ENCODE results near the gene LIME1.
A peak's percentile ranks its signal among the peaks of the same experiment; 100 is the strongest.

Gene LIME1

DNA sequence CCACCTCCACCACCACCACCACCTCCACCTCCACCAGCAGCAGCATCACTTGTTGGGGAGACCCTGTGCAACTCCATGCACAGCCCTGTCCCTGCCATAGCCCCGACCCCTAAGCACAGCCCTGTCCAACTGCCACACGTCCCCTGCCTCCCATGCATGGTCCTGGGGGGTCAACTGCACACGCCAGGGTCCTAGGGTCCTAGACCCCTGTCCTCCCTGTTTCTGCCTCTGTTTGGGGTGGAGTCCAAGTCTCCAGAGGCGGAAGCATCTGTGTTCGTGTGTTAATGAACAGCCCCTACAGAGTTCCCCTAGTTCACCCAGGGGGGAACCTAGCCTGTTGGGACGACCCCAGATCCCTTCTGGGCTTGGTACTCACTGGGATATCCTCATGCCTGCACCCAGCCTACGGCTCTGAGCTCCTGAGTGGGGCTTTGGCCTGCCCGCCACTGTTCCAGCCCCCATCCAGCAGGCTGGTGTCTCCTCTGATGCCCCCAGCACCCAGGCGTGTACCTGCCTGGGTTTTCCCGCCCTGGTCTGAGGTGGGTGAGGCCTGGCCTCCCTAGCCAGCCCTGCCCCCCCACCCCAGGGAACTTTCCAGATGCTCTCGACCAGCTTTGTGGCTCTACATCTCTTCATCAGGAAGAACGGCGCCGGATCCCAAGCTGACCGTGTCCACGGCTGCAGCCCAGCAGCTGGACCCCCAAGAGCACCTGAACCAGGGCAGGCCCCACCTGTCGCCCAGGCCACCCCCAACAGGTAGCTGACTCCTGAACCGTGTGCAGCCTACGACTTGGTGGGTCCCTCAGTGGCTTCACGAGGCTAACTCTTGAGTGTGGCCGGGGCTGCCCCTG, 42.5 kb upstream of the LIME1 start:
- Mint-ChIP-seq H3K27ac (peak overlapping the region; percentile 82 to 97), H3K4me1 (ENCODE audit: low read depth in 2 of 2) (peaks cover 3 to 14% of the 10 kb centered on the region in 2 donors), H3K27me3 (no peaks in the 10 kb centered on the region), H3K4me3 (peak overlapping the region; percentile 64 to 73), H3K36me3 (ENCODE audit: insufficient read depth) (peaks cover 34% of the 10 kb centered on the region), H3K9me3 (no peaks in the 10 kb centered on the region)
- DNase-seq (no peak), ATAC-seq (replicated peaks) (no peak)

- H3K9me3 Mint-ChIP-seq: no peaks in the 10 kb centered on the region
- peak overlapping the region; percentile 82 to 97 for H3K27ac Mint-ChIP-seq
These were observed 41.7 kb upstream of the LIME1 start for GRCh38 chr20:63694584-63695423.

DNA sequence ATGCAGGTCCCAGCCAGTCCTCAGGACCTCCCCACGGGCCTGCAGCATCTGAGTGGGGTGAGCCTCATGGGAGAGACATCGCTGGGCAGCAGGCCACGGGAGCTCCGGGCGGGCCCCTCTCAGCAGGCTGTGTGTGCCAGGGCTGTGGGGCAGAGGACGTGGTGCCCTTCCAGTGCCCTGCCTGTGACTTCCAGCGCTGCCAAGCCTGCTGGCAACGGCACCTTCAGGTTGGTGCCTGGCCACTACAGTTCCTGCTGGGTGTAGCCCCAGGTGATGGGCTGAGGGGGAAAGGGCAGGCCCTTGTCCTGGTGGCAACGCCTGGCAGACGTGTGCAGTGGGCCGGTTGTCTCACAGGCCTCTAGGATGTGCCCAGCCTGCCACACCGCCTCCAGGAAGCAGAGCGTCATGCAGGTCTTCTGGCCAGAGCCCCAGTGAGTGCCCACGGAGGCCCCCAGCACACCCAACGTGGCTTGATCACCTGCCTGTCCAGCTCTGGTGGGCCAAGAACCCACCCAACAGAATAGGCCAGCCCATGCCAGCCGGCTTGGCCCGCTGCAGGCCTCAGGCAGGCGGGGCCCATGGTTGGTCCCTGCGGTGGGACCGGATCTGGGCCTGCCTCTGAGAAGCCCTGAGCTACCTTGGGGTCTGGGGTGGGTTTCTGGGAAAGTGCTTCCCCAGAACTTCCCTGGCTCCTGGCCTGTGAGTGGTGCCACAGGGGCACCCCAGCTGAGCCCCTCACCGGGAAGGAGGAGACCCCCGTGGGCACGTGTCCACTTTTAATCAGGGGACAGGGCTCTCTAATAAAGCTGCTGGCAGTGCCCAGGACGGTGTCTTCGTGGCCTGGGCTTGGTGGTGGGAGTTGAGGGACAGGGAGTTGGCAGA, 40.8 kb upstream of the LIME1 start:
- Mint-ChIP-seq H3K36me3 (ENCODE audit: insufficient read depth) (peaks cover 40% of the 10 kb centered on the region), H3K9me3 (no peaks in the 10 kb centered on the region), H3K27me3 (no peaks in the 10 kb centered on the region), H3K27ac (peak overlapping the region in 1 of 2 donors; percentile 97), H3K4me1 (ENCODE audit: low read depth in 2 of 2) (peaks cover 8 to 18% of the 10 kb centered on the region in 2 donors), H3K4me3 (peak overlapping the region; percentile 43 to 47)
- ATAC-seq (replicated peaks) (no peak), DNase-seq (no peak)

More at GRCh38 chr20:63694584-63695423, 41.7 kb upstream of the LIME1 start:
- ATAC-seq (replicated peaks): no peak
- H3K36me3 Mint-ChIP-seq (ENCODE audit: insufficient read depth): peaks cover 34% of the 10 kb centered on the region
- no peak overlapping the region for H3K4me3 Mint-ChIP-seq
- DNase-seq: no peak
- no peaks in the 10 kb centered on the region for H3K27me3 Mint-ChIP-seq
- peaks cover 8 to 16% of the 10 kb centered on the region in 2 donors for H3K4me1 Mint-ChIP-seq (ENCODE audit: low read depth in 2 of 2)

- peaks cover 42% of the 10 kb centered on the region for H3K36me3 Mint-ChIP-seq (ENCODE audit: insufficient read depth)
- DNase-seq: no peak
- H3K4me1 Mint-ChIP-seq (ENCODE audit: low read depth in 2 of 2): peaks cover 8 to 17% of the 10 kb centered on the region in 2 donors
- peak overlapping the region; percentile 43 to 47 for H3K4me3 Mint-ChIP-seq
- H3K27ac Mint-ChIP-seq: no peak overlapping the region
- H3K9me3 Mint-ChIP-seq: no peaks in the 10 kb centered on the region
- no peaks in the 10 kb centered on the region for H3K27me3 Mint-ChIP-seq
- peak; percentile 73 for ATAC-seq (replicated peaks)
These were observed 40.2 kb upstream of the LIME1 start for GRCh38 chr20:63696306-63696627.

DNA sequence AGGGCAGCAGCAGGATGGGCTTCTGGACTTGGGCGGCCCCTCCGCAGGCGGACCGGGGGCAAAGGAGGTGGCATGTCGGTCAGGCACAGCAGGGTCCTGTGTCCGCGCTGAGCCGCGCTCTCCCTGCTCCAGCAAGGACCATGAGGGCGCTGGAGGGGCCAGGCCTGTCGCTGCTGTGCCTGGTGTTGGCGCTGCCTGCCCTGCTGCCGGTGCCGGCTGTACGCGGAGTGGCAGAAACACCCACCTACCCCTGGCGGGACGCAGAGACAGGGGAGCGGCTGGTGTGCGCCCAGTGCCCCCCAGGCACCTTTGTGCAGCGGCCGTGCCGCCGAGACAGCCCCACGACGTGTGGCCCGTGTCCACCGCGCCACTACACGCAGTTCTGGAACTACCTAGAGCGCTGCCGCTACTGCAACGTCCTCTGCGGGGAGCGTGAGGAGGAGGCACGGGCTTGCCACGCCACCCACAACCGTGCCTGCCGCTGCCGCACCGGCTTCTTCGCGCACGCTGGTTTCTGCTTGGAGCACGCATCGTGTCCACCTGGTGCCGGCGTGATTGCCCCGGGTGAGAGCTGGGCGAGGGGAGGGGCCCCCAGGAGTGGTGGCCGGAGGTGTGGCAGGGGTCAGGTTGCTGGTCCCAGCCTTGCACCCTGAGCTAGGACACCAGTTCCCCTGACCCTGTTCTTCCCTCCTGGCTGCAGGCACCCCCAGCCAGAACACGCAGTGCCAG, 39.7 kb upstream of the LIME1 start, which contains the start of gene TNFRSF6B:
Gene TNFRSF6B, plus strand, starts transcription at position 25 of the 729 bp plus-strand sequence. Its CDS starts 116 bp downstream, at position 141.
- peak within 1 kb of the TSS in 1 of 2 donors; percentile 97 for H3K27ac Mint-ChIP-seq
- H3K9me3 Mint-ChIP-seq: no peaks in the 10 kb centered on the region
- ATAC-seq (replicated peaks): peak; percentile 39
- DNase-seq: no peak
- peak within 1 kb of the TSS; percentile 43 to 47 for H3K4me3 Mint-ChIP-seq
- peaks cover 8 to 14% of the 10 kb centered on the region in 2 donors for H3K4me1 Mint-ChIP-seq (ENCODE audit: low read depth in 2 of 2)
- no peaks in the 10 kb centered on the region for H3K27me3 Mint-ChIP-seq
- H3K36me3 Mint-ChIP-seq (ENCODE audit: insufficient read depth): peaks cover 39% of the 10 kb centered on the region

DNA sequence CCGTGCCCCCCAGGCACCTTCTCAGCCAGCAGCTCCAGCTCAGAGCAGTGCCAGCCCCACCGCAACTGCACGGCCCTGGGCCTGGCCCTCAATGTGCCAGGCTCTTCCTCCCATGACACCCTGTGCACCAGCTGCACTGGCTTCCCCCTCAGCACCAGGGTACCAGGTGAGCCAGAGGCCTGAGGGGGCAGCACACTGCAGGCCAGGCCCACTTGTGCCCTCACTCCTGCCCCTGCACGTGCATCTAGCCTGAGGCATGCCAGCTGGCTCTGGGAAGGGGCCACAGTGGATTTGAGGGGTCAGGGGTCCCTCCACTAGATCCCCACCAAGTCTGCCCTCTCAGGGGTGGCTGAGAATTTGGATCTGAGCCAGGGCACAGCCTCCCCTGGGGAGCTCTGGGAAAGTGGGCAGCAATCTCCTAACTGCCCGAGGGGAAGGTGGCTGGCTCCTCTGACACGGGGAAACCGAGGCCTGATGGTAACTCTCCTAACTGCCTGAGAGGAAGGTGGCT, 39.1 kb upstream of the LIME1 start:
- Mint-ChIP-seq H3K9me3 (no peaks in the 10 kb centered on the region), H3K36me3 (ENCODE audit: insufficient read depth) (peaks cover 33% of the 10 kb centered on the region), H3K27ac (no peak overlapping the region), H3K27me3 (no peaks in the 10 kb centered on the region), H3K4me1 (ENCODE audit: low read depth in 2 of 2) (peaks cover 8 to 19% of the 10 kb centered on the region in 2 donors), H3K4me3 (peak overlapping the region in 1 of 2 donors; percentile 29)
- DNase-seq: no peak
- ATAC-seq (replicated peaks): no peak

GRCh38 chr20:63697868-63698545, 38.5 kb upstream of the LIME1 start:
- Mint-ChIP-seq H3K27me3 (no peaks in the 10 kb centered on the region), H3K4me1 (ENCODE audit: low read depth in 2 of 2) (peaks cover 8 to 19% of the 10 kb centered on the region in 2 donors), H3K4me3 (no peak overlapping the region), H3K27ac (no peak overlapping the region), H3K9me3 (no peaks in the 10 kb centered on the region), H3K36me3 (ENCODE audit: insufficient read depth) (peaks cover 27% of the 10 kb centered on the region)
- DNase-seq (no peak), ATAC-seq (replicated peaks) (no peak)

DNA sequence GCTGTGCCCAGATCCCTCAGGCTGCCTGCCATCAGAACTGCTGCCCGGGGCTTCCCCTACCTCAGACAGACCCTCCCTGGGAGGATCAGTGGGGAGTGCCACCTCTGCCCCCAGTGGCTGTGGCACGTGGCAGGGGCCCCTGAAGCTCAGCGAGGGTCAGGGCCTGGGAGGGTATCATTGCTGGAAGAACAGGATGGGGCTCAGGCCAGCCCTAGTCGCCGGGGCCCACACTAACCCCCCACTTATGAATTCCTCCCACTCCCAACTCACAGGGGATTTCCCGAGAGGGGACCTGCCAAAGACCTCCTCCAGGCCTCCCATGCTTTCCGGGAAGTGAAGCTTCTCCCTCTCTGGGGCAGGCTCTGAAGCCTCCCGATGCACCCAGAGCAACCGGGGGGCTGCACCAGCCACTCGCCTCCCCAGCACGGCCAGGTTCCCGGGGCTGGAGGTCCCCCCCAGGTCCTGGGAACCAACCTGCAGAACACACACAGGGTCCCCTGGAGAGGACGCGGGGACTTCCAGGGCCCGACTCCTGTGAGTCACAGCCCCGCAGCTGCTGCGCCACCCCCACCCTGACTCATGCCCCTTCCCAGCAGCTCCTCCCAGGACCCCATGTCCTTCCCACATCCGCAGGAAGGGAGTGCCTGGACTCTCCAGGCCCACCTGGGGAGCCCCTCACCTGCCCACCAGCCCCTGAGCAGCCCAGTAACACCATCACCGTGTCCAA, 37.6 kb upstream of the LIME1 start:
- no peak for ATAC-seq (replicated peaks)

DNA sequence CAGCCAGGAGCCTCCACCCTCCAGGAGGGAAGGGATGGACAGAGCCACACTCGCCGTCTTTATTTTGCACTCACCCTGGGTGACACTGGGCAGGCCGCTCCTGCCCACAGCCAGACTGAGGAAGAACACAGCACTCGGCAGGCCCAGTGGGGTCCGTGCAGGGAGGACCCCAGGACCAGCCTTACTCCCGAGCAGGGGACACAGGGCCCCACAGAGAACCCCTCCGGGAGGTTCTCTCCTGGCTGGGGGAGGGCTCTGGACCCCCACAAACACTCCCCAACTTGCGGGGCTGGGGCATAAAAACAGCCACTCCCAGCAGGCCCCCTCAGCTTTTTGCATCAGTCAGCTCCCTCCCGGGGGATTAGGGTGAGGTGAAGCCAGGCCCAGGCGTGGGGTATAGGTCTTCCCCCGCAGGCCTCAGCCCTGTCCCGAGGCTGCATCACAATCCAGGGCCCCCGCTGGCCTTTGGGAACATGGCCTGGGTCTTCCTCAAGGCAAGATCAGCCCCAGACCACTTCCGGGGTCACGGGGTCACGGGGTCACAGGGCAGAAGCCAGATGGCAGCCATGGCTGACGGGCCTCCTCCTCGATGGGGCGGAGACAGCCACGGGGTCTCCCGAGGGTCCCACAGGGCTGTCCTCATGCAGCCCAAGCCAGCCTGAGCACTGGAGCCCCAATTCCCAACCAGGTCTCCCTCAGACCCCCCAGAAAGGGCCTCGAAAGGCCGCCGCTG, 36.8 kb upstream of the LIME1 start:
- Mint-ChIP-seq H3K27me3 (no peaks in the 10 kb centered on the region), H3K4me3 (peak overlapping the region in 1 of 2 donors; percentile 15), H3K36me3 (ENCODE audit: insufficient read depth) (peaks cover 16% of the 10 kb centered on the region), H3K4me1 (ENCODE audit: low read depth in 2 of 2) (peaks cover 8 to 16% of the 10 kb centered on the region in 2 donors), H3K9me3 (no peaks in the 10 kb centered on the region), H3K27ac (no peak overlapping the region)
- ATAC-seq (replicated peaks): no peak
- DNase-seq: no peak

More for the DNA sequence above, 37.6 kb upstream of the LIME1 start:
- peaks cover 23% of the 10 kb centered on the region for H3K36me3 Mint-ChIP-seq (ENCODE audit: insufficient read depth)
- no peaks in the 10 kb centered on the region for H3K27me3 Mint-ChIP-seq
- no peaks in the 10 kb centered on the region for H3K9me3 Mint-ChIP-seq
- peak overlapping the region in 1 of 2 donors; percentile 15 for H3K4me3 Mint-ChIP-seq
- H3K4me1 Mint-ChIP-seq (ENCODE audit: low read depth in 2 of 2): peaks cover 8 to 17% of the 10 kb centered on the region in 2 donors
- no peak overlapping the region for H3K27ac Mint-ChIP-seq
- no peak for DNase-seq

DNA sequence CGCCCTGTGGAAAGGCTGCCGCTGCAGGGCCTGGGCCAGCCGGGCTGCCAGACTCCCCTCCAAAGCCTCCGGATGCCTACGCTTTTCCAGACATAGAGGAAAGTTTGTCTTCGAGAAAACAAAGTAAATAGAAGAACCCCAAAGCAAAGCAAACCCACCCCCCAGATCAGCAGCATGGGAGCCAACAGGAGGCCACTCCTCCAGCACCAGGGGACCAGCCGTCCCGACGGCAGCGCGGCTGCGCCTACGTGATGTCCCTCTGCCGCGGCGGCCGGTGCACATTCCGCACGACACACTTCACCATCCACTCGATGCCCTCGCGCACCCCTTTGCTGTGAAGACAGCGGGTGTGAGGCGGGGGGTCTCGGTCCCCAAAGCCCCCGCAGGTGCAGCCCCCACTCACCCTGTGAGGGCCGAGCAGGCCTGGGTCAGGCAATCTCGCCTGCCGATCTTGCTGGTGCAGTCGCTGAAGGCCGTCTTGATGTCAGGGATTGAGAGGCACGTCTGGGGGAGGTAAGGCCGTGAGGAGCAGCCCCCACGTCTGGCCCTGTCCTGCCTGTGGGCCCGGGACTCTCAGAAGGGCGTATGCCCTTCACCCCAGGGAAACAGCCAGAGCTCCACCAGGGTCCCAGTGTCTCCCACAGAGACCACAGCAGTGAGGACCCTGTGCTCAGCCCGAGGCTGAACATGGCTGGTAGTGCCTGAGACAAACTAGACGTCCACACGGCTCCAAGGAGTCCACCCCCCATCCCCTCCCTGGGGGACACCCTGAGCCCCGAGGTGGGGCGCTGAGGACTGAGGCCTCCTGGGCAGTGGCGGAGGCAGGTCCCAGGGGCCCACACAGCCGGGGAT, 36.0 kb upstream of the LIME1 start:
- H3K9me3 Mint-ChIP-seq: no peaks in the 10 kb centered on the region
- no peak for ATAC-seq (replicated peaks)
- H3K27me3 Mint-ChIP-seq: no peaks in the 10 kb centered on the region
- H3K4me1 Mint-ChIP-seq (ENCODE audit: low read depth in 2 of 2): peaks cover 8 to 19% of the 10 kb centered on the region in 2 donors
- H3K27ac Mint-ChIP-seq: peak overlapping the region in 1 of 2 donors; percentile 28
- peaks cover 17% of the 10 kb centered on the region for H3K36me3 Mint-ChIP-seq (ENCODE audit: insufficient read depth)
- DNase-seq: no peak
- no peak overlapping the region for H3K4me3 Mint-ChIP-seq
